Adipocyte (in vitro differentiated cells): ENCODE data around the gene RASSF8.
A peak's percentile ranks its signal among the peaks of the same experiment; 100 is the strongest.

Source experiments
- DNase-seq: peaks from one replicate; pipeline ENCODE4 v3.0.0-alpha.2; 2015; ENCODE audit warnings: low read depth
- H3K27me3 ChIP-seq: replicated peaks from 2 replicates; pipeline ENCODE4 v1.7.0; 2013; ENCODE audit warnings: mild to moderate bottlenecking, low read length, moderate library complexity; ENCODE audit not compliant: control insufficient read depth, insufficient read depth
- H3K36me3 ChIP-seq: 2 replicates; pipeline ENCODE4 v1.7.0; 2013; ENCODE audit warnings: low read length, mild to moderate bottlenecking, moderate library complexity; ENCODE audit not compliant: control insufficient read depth, insufficient read depth, severe bottlenecking
- H3K4me1 ChIP-seq: 2 replicates; pipeline ENCODE4 v1.7.0; 2013; ENCODE audit warnings: mild to moderate bottlenecking, low read length, moderate library complexity; ENCODE audit not compliant: control insufficient read depth, insufficient read depth
- H3K4me3 ChIP-seq: 2 replicates; pipeline ENCODE4 v1.7.0; 2013; ENCODE audit warnings: mild to moderate bottlenecking, low read length, moderate library complexity
- H3K9ac ChIP-seq: 2 replicates; pipeline ENCODE4 v1.7.0; 2013; ENCODE audit warnings: mild to moderate bottlenecking, low read length, moderate library complexity
- H3K9me3 ChIP-seq: 2 replicates; pipeline ENCODE4 v1.7.0; 2013; ENCODE audit warnings: mild to moderate bottlenecking, low read length, moderate library complexity; ENCODE audit not compliant: control insufficient read depth

RASSF8 gene

DNA sequence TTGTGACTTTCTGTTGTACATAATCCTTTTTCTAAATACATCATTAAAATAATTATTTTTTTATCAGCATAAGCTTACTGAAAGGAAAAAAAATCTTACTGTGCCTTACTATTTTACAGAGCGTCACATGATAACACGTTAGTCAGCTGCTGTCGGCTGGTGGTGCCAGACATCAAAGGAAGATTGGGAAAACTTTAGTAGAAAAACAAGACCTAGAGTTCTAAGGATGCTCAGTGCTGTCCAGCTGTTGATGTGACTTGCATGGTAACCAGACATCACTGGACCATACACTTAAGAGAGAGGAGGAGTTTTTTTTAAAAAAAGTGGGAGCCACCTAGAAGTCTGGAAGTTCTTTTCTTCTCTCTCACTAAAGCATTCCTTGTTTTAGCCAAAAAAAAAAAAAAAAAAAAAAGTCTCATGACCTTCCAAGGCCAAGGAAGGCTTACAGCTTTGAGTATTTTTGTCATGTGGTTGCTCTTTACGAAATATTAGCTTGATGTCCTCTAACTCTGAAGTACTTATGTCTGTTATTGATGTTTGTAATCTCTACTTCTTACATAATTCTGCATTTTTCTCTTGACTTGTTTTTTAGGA is 4.5 kb downstream of the RASSF8 start:
- no peak for DNase-seq
- H3K4me1 ChIP-seq = peaks cover 43% of the 10 kb centered on the region
- no peaks in the 10 kb centered on the region for H3K9me3 ChIP-seq
- H3K4me3 ChIP-seq = peak overlapping the region; percentile 54
- peaks cover 3% of the 10 kb centered on the region for H3K36me3 ChIP-seq
- H3K27me3 ChIP-seq = no peaks in the 10 kb centered on the region
- H3K9ac ChIP-seq = no peak overlapping the region

DNA sequence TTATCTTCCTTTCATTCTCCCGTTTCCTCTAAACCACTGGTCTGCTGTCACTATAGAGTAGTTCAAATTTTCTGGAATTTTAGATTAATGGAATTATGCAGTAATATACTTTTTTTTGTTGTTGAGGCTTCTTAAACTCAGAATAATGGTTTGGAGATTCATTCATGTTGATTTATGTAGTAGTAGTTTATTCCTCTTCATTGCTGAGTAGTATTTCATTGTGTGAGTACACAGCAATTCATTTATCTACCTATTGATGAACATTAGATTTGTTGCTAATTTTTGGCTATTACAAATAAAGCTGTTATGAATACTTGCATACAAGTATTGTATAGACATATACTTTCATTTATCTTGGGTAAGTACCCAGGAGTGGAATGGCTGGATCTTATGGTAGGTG is 7.2 kb downstream of the RASSF8 start:
- DNase-seq = no peak
- H3K27me3 ChIP-seq = no peaks in the 10 kb centered on the region
- H3K9me3 ChIP-seq = no peaks in the 10 kb centered on the region
- H3K4me1 ChIP-seq = peaks cover 49% of the 10 kb centered on the region
- no peak overlapping the region for H3K4me3 ChIP-seq
- H3K36me3 ChIP-seq = peaks cover 3% of the 10 kb centered on the region
- H3K9ac ChIP-seq = no peak overlapping the region

DNA sequence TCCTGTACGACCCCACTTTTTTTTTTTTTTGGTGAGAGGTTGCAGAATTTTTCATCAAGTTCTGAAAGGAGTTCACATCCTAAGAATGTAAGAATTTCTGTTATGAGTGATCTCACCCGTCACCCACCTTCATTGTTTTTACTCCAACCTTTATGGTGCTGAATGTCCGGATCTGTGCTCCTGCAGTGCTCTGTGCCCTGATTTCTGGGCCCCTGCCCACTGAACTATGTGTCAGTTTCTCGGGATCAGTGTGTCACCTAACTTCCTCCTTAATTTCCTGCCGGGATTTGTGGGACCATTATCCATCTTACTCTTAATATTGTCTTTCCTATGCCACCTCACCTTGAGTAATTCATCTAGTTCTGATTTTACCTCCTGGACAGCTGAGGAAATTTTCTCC is 11.6 kb downstream of the RASSF8 start:
- Histone ChIP-seq H3K4me1 (peaks cover 46% of the 10 kb centered on the region), H3K27me3 (no peaks in the 10 kb centered on the region), H3K36me3 (no peaks in the 10 kb centered on the region), H3K9ac (no peak overlapping the region), H3K9me3 (no peaks in the 10 kb centered on the region), H3K4me3 (no peak overlapping the region)
- no peak for DNase-seq

- H3K4me1 ChIP-seq = peaks cover 52% of the 10 kb centered on the region
Measured at GRCh38 chr12:25970916-25971653, 12.6 kb downstream of the RASSF8 start.

GRCh38 chr12:25971654-25972041 is 13.2 kb downstream of the RASSF8 start:
- Histone ChIP-seq H3K4me3 (peak overlapping the region; percentile 35), H3K9me3 (no peaks in the 10 kb centered on the region), H3K36me3 (no peaks in the 10 kb centered on the region), H3K9ac (no peak overlapping the region), H3K4me1 (peaks cover 57% of the 10 kb centered on the region), H3K27me3 (no peaks in the 10 kb centered on the region)
- DNase-seq = no peak

More at GRCh38 chr12:25970916-25971653, 12.6 kb downstream of the RASSF8 start:
- Histone ChIP-seq H3K27me3 (no peaks in the 10 kb centered on the region), H3K4me3 (peak overlapping the region; percentile 35), H3K9me3 (no peaks in the 10 kb centered on the region), H3K9ac (no peak overlapping the region), H3K36me3 (no peaks in the 10 kb centered on the region)
- peak; percentile 36 for DNase-seq

GRCh38 chr12:25972783-25973182 is 14.3 kb downstream of the RASSF8 start:
- H3K27me3 ChIP-seq = no peaks in the 10 kb centered on the region
- peaks cover 66% of the 10 kb centered on the region for H3K4me1 ChIP-seq
- DNase-seq = peak; percentile 51
- no peak overlapping the region for H3K9ac ChIP-seq
- H3K36me3 ChIP-seq = no peaks in the 10 kb centered on the region
- no peak overlapping the region for H3K4me3 ChIP-seq
- H3K9me3 ChIP-seq = no peaks in the 10 kb centered on the region

DNA sequence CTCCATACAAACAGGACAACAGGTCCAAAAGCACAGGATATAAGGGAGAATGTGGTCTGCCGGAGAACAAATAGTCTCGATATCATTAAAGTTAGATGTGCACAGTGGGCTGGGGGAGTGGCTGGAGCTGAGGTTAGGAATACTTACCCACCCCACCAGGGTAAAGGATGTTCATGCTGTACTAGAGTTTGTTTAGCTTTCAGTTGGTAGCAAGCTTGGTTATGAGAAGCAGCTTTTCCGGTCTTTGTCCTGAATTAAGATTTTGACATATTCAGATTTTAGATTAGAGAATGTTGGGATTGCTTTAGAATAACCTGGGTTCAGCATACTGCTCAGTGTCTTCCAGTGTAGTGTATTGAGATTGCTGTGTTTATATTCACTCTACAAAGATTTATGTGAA is 16.7 kb downstream of the RASSF8 start:
- H3K9me3 ChIP-seq = no peaks in the 10 kb centered on the region
- H3K9ac ChIP-seq = no peak overlapping the region
- H3K36me3 ChIP-seq = no peaks in the 10 kb centered on the region
- H3K27me3 ChIP-seq = no peaks in the 10 kb centered on the region
- no peak for DNase-seq
- peaks cover 72% of the 10 kb centered on the region for H3K4me1 ChIP-seq
- H3K4me3 ChIP-seq = no peak overlapping the region

DNA sequence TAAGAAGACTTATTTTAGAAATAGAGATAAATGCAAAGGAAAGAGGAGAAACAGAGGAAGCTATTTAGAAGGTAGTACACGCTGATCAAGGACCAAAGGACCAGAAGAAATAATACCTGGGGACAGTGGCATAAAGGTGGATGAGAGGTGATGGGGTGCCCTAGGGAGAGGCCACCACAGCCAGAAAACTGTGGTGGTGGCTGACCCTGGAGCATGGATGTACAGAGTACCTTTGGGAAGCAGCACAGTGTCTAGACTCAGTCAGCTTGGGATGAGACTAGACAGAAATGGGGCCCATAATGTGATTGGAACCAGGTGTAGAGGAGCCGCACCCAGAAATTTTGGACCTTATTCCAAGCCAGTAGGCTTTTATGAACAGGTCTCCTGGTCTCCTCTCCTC is 17.2 kb downstream of the RASSF8 start:
- Histone ChIP-seq H3K27me3 (no peaks in the 10 kb centered on the region), H3K9ac (no peak overlapping the region), H3K4me1 (peaks cover 67% of the 10 kb centered on the region), H3K9me3 (no peaks in the 10 kb centered on the region), H3K36me3 (no peaks in the 10 kb centered on the region), H3K4me3 (peak overlapping the region; percentile 80)
- no peak for DNase-seq

DNA sequence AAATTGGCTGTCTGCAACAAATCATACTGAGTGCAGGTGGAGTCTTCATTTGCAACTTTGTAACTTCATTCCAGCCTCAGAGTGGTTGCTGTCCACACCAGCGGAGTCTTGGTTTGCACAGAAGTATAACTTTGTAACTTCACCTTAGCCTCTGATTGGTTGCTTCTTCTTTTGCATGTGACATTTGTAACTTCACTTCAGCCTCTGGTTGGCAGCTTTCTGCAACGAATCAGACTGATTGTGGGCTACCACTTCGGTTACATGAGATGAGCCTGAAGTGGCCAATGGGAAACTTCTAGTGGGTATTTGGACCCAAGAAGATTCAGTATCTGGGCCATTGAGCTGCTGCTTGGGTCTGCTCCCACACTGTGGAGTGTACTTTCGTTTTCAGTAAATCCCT is 17.8 kb downstream of the RASSF8 start:
- Histone ChIP-seq H3K27me3 (no peaks in the 10 kb centered on the region), H3K36me3 (no peaks in the 10 kb centered on the region), H3K4me1 (peaks cover 61% of the 10 kb centered on the region), H3K9ac (peak overlapping the region; percentile 69), H3K9me3 (no peaks in the 10 kb centered on the region), H3K4me3 (peak overlapping the region; percentile 80)
- no peak for DNase-seq

DNA sequence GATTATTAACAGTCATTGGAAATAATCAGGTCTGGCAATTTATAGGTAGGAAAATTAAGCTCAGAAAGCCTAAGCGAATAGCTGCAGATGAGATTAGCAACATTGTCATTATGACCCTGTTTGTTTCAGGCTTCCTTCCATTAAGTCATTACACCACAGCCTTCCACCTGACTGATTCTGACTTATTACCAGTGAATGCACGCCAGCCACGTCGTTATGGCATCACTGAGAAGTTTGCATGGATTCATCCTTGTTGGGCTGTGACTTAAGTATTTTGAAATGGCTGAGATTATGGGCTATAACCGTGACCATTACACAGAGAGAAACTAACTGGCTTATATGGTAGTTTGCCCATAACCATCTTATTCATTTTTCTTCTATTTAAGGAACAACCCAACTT is 18.6 kb downstream of the RASSF8 start:
- no peak for DNase-seq
- H3K9me3 ChIP-seq = no peaks in the 10 kb centered on the region
- H3K9ac ChIP-seq = peak overlapping the region; percentile 69
- no peaks in the 10 kb centered on the region for H3K36me3 ChIP-seq
- H3K4me3 ChIP-seq = peak overlapping the region; percentile 80
- H3K27me3 ChIP-seq = no peaks in the 10 kb centered on the region
- H3K4me1 ChIP-seq = peaks cover 53% of the 10 kb centered on the region

DNA sequence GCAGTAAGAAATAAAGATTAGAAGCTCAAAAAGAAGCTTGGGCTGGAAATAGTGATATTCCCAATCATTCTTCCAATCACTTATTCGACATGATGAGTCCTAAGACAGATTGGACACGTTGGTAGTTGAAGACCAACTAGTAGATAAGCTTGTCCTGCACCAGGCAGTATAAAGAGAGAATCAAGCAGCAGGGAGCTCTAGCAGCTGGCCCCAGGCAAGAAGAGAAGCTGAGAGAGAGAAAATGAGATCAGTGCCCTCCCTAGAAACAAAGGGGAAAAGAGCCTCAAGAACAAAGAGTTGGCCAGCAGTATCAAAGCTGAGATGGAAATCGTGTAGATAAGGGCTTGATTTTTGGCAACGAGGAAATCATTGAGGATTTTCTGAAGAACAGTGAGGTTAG is 20.6 kb downstream of the RASSF8 start:
- H3K27me3 ChIP-seq = no peaks in the 10 kb centered on the region
- no peaks in the 10 kb centered on the region for H3K36me3 ChIP-seq
- H3K4me3 ChIP-seq = no peak overlapping the region
- no peaks in the 10 kb centered on the region for H3K9me3 ChIP-seq
- no peak for DNase-seq
- peaks cover 45% of the 10 kb centered on the region for H3K4me1 ChIP-seq
- H3K9ac ChIP-seq = no peak overlapping the region
